ENCODE measurements around the gene GNAI1.

- TF ChIP-seq CTCF (conservative IDR thresholded peaks at IDR 0.05; ENCODE audit: low read depth, low read length) (no peak), EZH2 (IDR thresholded peaks at IDR 0.05; ENCODE audit: borderline replicate concordance, low read depth, low read length, poor library complexity, severe bottlenecking) (no peak)
Measured at GRCh38 chr7:80175744-80176143, 41.1 kb downstream of the GNAI1 start.

Measured in A673 (cell line).